KMS-11 (cell line): ENCODE data around the gene GPI.

Source experiments
- H2AFZ ChIP-seq: fragments of 200-600 bp; sonication (generic); 2 replicates; pipeline ENCODE4 v1.6.1; 2016; ENCODE audit warnings: antibody characterized with exemption, mixed run types, low read depth
- H3K27ac ChIP-seq: fragments of 200-600 bp; sonication (generic); 2 replicates; pipeline ENCODE4 v1.6.1; 2016; ENCODE audit warnings: mild to moderate bottlenecking, mixed run types
- H3K27me3 ChIP-seq: fragments of 200-600 bp; sonication (generic); 2 replicates; pipeline ENCODE4 v1.6.1; 2017; ENCODE audit warnings: mild to moderate bottlenecking, low read depth, mixed run types, moderate library complexity; ENCODE audit not compliant: insufficient read depth
- H3K36me3 ChIP-seq: fragments of 200-600 bp; sonication (generic); 2 replicates; pipeline ENCODE4 v1.6.1; 2017; ENCODE audit warnings: mild to moderate bottlenecking, mixed run types; ENCODE audit not compliant: insufficient read depth
- H3K4me1 ChIP-seq: fragments of 200-600 bp; sonication (generic); 2 replicates; pipeline ENCODE4 v1.6.1; 2016; ENCODE audit warnings: mild to moderate bottlenecking, low read depth, mixed run types; ENCODE audit not compliant: poor library complexity, severe bottlenecking
- H3K4me2 ChIP-seq: fragments of 200-600 bp; sonication (generic); 2 replicates; pipeline ENCODE4 v1.7.0; 2016; ENCODE audit warnings: mild to moderate bottlenecking, mixed run types
- H3K4me3 ChIP-seq: fragments of 200-600 bp; sonication (generic); IDR thresholded peaks from 2 replicates; pipeline ENCODE4 v1.6.1; 2017; ENCODE audit warnings: low read depth, low read length, mixed read lengths; ENCODE audit not compliant: insufficient read depth
- H3K79me2 ChIP-seq: fragments of 200-600 bp; sonication (generic); 2 replicates; pipeline ENCODE4 v1.6.1; 2016; ENCODE audit warnings: low read depth, mixed run types; ENCODE audit not compliant: insufficient read depth
- H3K9ac ChIP-seq: fragments of 200-600 bp; sonication (generic); 2 replicates; pipeline ENCODE4 v1.6.1; 2016; ENCODE audit warnings: mild to moderate bottlenecking, mixed run types
- H4K20me1 ChIP-seq: fragments of 200-600 bp; sonication (generic); 2 replicates; pipeline ENCODE4 v1.6.1; 2016; ENCODE audit warnings: mild to moderate bottlenecking, mixed run types; ENCODE audit not compliant: insufficient read depth
- CTCF ChIP-seq: fragments of 200-600 bp; sonication (generic); conservative IDR thresholded peaks from 2 replicates; pipeline ENCODE4 v1.6.1; 2017; ENCODE audit warnings: low read depth, mild to moderate bottlenecking, antibody characterized with exemption, low read length, moderate library complexity, mixed read lengths

GPI gene

GRCh38 chr19:34341935-34342680, 22.9 kb upstream of the GPI start:
- H3K9ac ChIP-seq, result no peak overlapping the region
- H3K27me3 ChIP-seq, result no peaks in the 10 kb centered on the region
- H3K4me1 ChIP-seq, result no peaks in the 10 kb centered on the region
- TF ChIP-seq CTCF, result no peak
- no peak overlapping the region for H3K4me3 ChIP-seq
- no peak overlapping the region for H3K27ac ChIP-seq
- H2AFZ ChIP-seq, result no peak overlapping the region
- H3K36me3 ChIP-seq, result peaks cover 5% of the 10 kb centered on the region; the same call in 1 of the 2 replicates
- H3K4me2 ChIP-seq, result no peak overlapping the region
- H3K79me2 ChIP-seq, result no peaks in the 10 kb centered on the region
- H4K20me1 ChIP-seq, result no peaks in the 10 kb centered on the region

- Histone ChIP-seq H3K36me3 (peaks cover 5% of the 10 kb centered on the region; the same call in 1 of the 2 replicates), H3K79me2 (no peaks in the 10 kb centered on the region), H2AFZ (no peak overlapping the region), H3K4me3 (no peak overlapping the region), H3K4me1 (no peaks in the 10 kb centered on the region), H3K4me2 (no peak overlapping the region), H3K27ac (no peak overlapping the region), H3K9ac (no peak overlapping the region), H3K27me3 (no peaks in the 10 kb centered on the region), H4K20me1 (no peaks in the 10 kb centered on the region)
- TF ChIP-seq CTCF, result no peak
These were observed 21.2 kb upstream of the GPI start for GRCh38 chr19:34343751-34344150.

GRCh38 chr19:34345947-34346351, 19.0 kb upstream of the GPI start:
- Histone ChIP-seq H3K27me3 (no peaks in the 10 kb centered on the region), H3K4me1 (peaks cover 5% of the 10 kb centered on the region), H3K79me2 (no peaks in the 10 kb centered on the region), H3K27ac (no peak overlapping the region), H3K4me3 (no peak overlapping the region), H2AFZ (no peak overlapping the region), H3K9ac (no peak overlapping the region), H4K20me1 (no peaks in the 10 kb centered on the region), H3K36me3 (peaks cover 5% of the 10 kb centered on the region; the same call in 1 of the 2 replicates), H3K4me2 (no peak overlapping the region)
- TF ChIP-seq CTCF, result peak; percentile 85

- Histone ChIP-seq H3K36me3 (no peaks in the 10 kb centered on the region), H2AFZ (no peak overlapping the region), H3K4me2 (no peak overlapping the region), H3K27me3 (no peaks in the 10 kb centered on the region), H3K79me2 (no peaks in the 10 kb centered on the region), H3K9ac (no peak overlapping the region), H4K20me1 (no peaks in the 10 kb centered on the region), H3K4me1 (peaks cover 5% of the 10 kb centered on the region), H3K4me3 (no peak overlapping the region), H3K27ac (no peak overlapping the region)
- TF ChIP-seq CTCF, result no peak
These were observed 17.3 kb upstream of the GPI start for GRCh38 chr19:34347561-34348165.
